Muscle of back (tissue), 11 donors: ENCODE measurements around the gene GRIN2A. TPM values are rescaled to one million over a fixed set of nuclear protein-coding genes. Genes with fewer than 3 reads are reported as not detected.

Experiments used
- DNase-seq, 3 donors: peaks; one replicate each; pipeline versions ENCODE4 v3.0.0 to v3.0.0-alpha.2; 2013
- polyA plus RNA-seq, 10 donors: library from polyadenylated mRNA; unstranded; fragments of 120-200 nt; gene quantifications; one replicate each; pipeline ENCODE4 v1.2.1, GENCODE V29; 2013; ENCODE audit not compliant: insufficient read length in 10 of 10

The GRIN2A gene
- polyA plus RNA-seq, 10 donors, result 0.22 to 0.66 (median 0.34) TPM

- peak in 1 of 3 donors; percentile 21 for DNase-seq
Observed at GRCh38 chr16:10037751-10038150, 144.5 kb downstream of the GRIN2A start.

GRCh38 chr16:10036956-10037355 lies 145.3 kb downstream of the GRIN2A start:
- no peak for DNase-seq

- DNase-seq, result no peak
Observed at GRCh38 chr16:10033556-10033955, 148.7 kb downstream of the GRIN2A start.

- DNase-seq, result no peak
Observed at GRCh38 chr16:10031955-10032354, 150.3 kb downstream of the GRIN2A start.

- DNase-seq, result peak in 1 of 3 donors; percentile 1
Observed at GRCh38 chr16:10031473-10031872, 150.8 kb downstream of the GRIN2A start.

GRCh38 chr16:10028644-10029043 lies 153.6 kb downstream of the GRIN2A start:
- no peak for DNase-seq

- DNase-seq, result no peak
Observed at GRCh38 chr16:10027553-10027952, 154.7 kb downstream of the GRIN2A start.

- no peak for DNase-seq
Observed at GRCh38 chr16:10026593-10026992, 155.6 kb downstream of the GRIN2A start.

- no peak for DNase-seq
Observed at GRCh38 chr16:10022098-10022497, 160.1 kb downstream of the GRIN2A start.

GRCh38 chr16:10020866-10021265 lies 161.4 kb downstream of the GRIN2A start:
- no peak for DNase-seq

- DNase-seq, result no peak
Observed at GRCh38 chr16:10016752-10017151, 165.5 kb downstream of the GRIN2A start.

- no peak for DNase-seq
Observed at GRCh38 chr16:10015397-10015796, 166.8 kb downstream of the GRIN2A start.

- no peak for DNase-seq
Observed at GRCh38 chr16:10013774-10014173, 168.5 kb downstream of the GRIN2A start.

- DNase-seq, result no peak
Observed at GRCh38 chr16:10013364-10013763, 168.9 kb downstream of the GRIN2A start.

- DNase-seq, result no peak
Observed at GRCh38 chr16:10009684-10010083, 172.5 kb downstream of the GRIN2A start.

GRCh38 chr16:10003486-10003885 lies 178.7 kb downstream of the GRIN2A start:
- DNase-seq, result no peak

GRCh38 chr16:10001258-10001775 lies 180.9 kb downstream of the GRIN2A start:
- DNase-seq, result no peak

- no peak for DNase-seq
Observed at GRCh38 chr16:9996221-9996620, 186.0 kb downstream of the GRIN2A start.

GRCh38 chr16:9992441-9992840 lies 189.8 kb downstream of the GRIN2A start:
- DNase-seq, result no peak

GRCh38 chr16:9980981-9981380 lies 201.2 kb downstream of the GRIN2A start:
- no peak for DNase-seq

- DNase-seq, result no peak
Observed at GRCh38 chr16:9978160-9978725, 204.0 kb downstream of the GRIN2A start.

GRCh38 chr16:9977333-9977897 lies 204.8 kb downstream of the GRIN2A start:
- DNase-seq, result no peak

GRCh38 chr16:9976601-9977000 lies 205.6 kb downstream of the GRIN2A start:
- no peak for DNase-seq

GRCh38 chr16:9971907-9972306 lies 210.3 kb downstream of the GRIN2A start:
- DNase-seq, result no peak
